GM13977 (cell line): Measurements from ENCODE around the gene P3H4.
"Not testable (repeated sequence)": the region's sequence is repeated elsewhere in the genome, so short reads cannot be mapped to it uniquely, and the experiment has no call there.

Source experiments
- DNase-seq: peaks from one replicate; pipeline ENCODE4 v3.0.0; 2012; ENCODE audit warnings: low spot score
- CTCF ChIP-seq: IDR thresholded peaks from 2 replicates; pipeline ENCODE4 v1.5.1; 2012; ENCODE audit warnings: mild to moderate bottlenecking, control low read depth; ENCODE audit not compliant: insufficient read depth; ENCODE audit errors: extremely low read depth, missing control alignments
- in situ Hi-C: fragments of 300-500 bp; cut with MboI; formaldehyde crosslinking; loops from one replicate; pipeline ENCODE4 v1.12.0; 2022; ENCODE audit warnings: low sequenced_read_pairs, low pct_unique_long_range_greater_than_20kb, mixed read lengths, inconsistent platforms; ENCODE audit not compliant: unreplicated experiment

Gene P3H4

GRCh38 chr17:41837761-41838538 is 26.2 kb upstream of the P3H4 start, which contains the start of gene KLHL10:
KLHL10 (plus strand) TSS chr17:41837825; CDS start chr17:41837933, 108 bp downstream.
- TF ChIP-seq CTCF: no peak
- DNase-seq: no peak
- in situ Hi-C loops: no loop called here

- DNase-seq: no peak
- in situ Hi-C loops: no loop called here
- TF ChIP-seq CTCF: no peak
Observed at GRCh38 chr17:41836550-41837196, 24.9 kb upstream of the P3H4 start.

DNA sequence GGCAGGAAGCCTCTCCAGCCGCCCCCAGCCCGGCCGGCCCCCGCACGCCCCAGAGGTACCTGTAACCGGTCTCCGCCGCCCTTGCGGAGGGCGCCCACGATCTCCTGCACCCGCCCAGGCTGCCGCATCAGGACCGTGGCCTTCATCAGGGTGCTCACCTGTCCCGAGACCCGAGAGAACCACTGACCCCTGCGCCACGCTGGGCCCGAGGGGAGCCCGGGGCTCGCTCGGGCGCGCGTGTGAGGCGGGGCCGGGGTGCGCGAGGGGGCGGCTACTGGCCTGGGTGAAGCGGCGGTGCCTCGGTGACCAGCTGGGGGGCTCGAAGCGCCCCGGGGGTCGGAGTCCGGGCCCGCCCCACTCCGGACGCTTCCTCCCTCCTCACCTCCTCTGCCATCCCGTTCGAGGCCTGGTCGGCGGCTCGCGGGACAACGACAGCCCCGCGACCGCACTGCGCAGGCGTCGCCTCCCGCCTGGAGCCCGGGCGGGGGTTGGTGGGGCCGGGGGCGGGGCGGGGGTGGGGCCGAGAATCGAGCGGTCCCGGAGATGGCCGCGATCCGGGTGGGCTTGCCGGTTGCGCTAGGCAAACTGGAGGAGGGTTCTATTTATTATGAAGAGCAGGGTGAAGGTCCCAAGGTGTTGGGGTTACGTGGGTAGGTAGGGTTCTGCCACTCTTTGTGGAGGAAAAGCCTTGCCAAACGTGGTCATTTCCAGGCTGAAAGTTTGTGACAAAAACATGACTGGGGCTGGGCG is 24.2 kb upstream of the P3H4 start, which contains the start of gene NT5C3B:
Gene NT5C3B (minus strand): TSS at position 433 of the 750 bp plus-strand sequence. CDS start 39 bp downstream, at position 394.
- no peak for TF ChIP-seq CTCF
- peak; percentile 92 for DNase-seq
- in situ Hi-C loops: no loop called here

GRCh38 chr17:41835214-41835799 is 23.6 kb upstream of the P3H4 start:
- no peak for TF ChIP-seq CTCF
- in situ Hi-C loops: no loop called here
- peak; percentile 68 for DNase-seq

DNA sequence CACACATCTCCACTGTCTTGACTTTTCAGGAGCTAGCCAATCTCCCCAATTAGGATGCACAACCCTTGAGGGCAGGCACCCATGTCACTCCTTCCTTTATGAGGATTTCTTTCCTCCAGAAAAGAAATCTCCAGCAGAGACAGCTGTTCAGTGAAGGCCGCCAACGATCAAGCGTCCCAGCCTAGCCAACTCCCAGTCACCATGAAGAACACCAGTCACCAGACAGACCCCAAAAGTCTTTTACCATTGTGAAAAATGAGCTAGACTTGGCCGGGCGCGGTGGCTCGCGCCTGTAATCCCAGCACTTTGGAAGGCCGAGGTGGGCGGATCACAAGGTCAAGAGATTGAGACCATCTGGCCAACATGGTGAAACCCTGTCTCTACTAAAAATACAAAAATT is 18.2 kb upstream of the P3H4 start:
- DNase-seq, in situ Hi-C loops: not testable (repeated sequence)

- no peak for TF ChIP-seq CTCF
- no peak for DNase-seq
- in situ Hi-C loops: no loop called here
Observed at GRCh38 chr17:41825175-41825845, 13.6 kb upstream of the P3H4 start.
